ENCODE measurements around the gene RPS6KC1.

RPS6KC1 gene

DNA sequence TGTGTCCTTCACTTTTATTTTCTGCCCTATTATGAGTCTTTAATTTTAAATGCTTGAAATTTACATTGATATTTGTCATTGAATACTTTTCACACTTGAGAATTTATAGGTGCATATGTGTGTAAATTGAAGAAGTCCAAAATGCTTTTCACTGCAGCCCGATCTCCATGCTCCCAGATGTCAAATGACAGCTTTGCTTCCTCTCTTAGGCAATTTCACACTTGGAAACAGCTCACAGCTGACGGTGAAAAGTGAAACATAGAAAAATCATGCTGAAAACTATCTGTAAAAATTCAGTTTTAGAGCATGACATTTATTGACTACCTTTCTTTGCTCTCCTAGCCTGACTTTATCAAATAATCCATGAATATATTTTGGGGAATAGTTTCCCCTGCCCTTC is 196.0 kb downstream of the RPS6KC1 start:
- DNase-seq: no peak

DNA sequence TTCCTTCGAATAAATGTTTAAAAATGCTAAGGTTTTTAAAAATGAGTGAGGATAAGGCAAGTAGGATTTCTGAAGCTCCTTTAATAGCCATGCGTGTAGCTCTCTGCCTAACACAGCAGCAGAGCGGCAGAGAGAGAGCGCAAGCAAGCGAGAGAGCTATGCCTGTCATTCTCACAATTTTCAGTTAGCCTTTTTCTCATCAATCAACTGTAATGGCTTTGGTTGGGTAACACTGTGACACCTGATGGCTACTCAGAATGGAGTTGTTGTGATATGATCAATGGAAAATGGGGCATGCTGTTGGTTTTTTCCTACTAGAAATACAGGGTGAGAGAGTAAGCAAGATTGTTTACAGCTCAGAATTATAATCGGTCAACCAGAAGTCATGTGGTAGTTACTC is 198.4 kb downstream of the RPS6KC1 start:
- DNase-seq: no peak

DNA sequence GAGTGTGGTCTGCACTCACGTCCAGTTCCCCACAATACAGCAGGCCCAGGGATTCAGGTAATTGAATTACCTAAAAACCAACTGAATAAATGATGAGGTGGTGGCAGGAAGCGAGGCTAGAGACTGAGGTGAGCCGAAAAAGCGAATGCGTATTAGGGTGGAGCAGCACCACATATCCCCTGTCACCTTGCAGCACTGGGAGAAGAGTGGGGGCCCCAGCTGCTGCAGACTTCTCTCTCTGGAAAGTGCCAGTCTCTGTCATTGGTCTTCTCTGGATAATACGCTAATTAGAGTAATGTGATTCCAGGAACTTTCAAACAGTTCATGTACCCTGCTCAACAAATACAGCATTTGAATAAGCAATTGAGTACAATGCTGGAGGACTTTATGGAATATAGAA is 199.0 kb downstream of the RPS6KC1 start:
- no peak for DNase-seq

DNA sequence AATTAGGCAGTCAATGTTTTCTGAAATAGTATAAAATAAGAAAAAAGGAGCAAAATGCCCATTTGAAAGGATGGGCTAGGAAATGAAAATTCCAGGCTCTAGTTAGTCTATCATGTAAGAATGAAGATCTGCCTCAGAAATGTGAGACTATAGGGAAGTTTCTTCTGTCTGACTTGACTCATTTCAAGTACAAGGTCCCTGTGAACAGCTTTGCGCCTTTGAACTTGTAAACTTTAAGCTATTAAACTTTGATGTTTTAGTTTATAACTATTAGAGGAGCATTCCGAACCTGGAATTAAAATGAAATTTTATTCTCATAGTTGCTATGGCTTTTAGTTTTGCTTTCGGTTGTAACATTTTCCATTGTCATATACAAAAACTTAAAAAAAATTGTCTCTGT is 199.4 kb downstream of the RPS6KC1 start:
- DNase-seq: no peak

DNA sequence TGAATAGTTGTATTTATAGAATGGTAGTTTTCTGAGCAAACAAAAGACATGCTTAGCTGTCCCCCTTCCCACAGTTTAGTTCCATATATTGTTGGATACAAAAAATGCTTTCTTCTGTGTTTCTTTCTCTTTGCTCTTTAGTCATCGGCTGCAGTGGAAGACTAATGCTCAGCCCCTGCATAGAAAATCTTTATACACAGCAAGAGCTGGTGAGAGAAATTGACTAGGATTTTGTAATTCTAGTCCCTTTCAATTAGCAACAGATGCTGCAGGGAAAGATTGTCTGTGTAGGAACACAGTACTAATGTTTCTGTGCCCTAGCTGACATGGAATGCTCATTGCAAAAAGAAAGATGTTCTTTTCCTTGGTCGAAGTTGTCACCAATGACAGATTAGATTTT is 200.9 kb downstream of the RPS6KC1 start:
- DNase-seq: peak in 1 of 2 experiments; percentile 4

DNA sequence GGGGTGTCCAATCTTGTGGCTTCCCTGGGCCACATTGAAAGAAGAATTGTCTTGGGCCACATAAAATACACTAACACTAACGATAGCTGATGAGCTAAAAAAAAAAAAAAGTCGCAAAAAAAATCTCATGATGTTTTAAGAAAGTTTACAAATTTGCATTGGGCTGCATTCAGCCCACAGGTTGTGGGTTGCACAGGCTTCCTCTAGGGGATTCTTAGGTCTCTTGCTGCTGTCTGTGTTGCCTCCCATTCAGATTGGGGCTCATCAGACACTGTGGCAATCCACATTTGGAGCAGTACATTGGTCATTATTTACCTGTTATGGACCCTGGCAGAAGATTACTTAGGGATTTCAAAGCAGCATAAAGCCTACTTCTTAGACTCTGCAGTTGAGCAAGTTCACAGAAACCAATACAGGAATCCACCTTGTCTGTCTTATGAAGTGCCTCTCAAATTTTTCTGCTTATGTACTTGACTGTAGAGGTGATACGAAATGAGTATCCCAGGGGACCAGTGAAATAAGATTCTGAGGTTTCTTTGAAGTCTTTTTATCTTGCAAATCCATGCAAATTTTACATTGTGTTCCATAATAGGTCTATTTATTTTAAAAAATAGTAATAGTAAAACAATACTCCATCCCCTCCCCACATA is 205.5 kb downstream of the RPS6KC1 start:
- DNase-seq: peak in 1 of 2 experiments; percentile 19

DNA sequence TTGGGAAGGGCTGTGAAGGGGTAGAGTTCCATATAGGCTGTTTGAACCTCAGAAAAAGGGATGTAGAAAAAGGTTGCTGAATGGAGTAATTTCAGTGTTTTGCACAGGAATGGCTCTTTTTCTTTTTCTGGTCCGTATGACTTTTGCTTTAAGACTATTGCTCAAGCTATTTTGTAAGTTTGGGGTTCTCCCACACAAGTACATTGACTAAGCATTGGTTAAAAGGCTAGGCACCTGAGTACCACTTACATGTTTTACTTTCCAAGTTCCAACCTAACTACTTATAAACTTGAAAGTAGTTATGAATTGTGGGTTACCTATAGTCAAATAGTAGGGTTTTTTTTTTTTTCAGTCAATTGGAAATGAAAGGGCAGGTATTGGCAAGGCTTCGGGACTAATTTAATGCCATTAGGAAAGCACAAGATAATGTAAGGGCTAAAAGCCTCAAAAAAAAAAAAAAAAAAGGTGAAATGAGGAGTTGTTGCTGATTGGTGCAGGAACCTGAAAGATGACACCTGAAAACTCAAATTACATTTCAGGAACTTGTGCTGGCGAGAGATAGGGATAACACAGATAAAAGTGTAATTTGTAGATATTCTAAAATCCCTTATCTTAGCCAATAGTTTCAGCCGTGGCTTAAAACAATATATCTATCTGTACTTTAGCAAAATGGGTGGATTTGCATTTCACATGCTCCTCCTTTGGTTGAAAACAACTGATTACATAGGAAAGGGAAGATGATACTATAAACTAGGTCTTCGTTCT is 209.5 kb downstream of the RPS6KC1 start:
- DNase-seq: no peak

DNA sequence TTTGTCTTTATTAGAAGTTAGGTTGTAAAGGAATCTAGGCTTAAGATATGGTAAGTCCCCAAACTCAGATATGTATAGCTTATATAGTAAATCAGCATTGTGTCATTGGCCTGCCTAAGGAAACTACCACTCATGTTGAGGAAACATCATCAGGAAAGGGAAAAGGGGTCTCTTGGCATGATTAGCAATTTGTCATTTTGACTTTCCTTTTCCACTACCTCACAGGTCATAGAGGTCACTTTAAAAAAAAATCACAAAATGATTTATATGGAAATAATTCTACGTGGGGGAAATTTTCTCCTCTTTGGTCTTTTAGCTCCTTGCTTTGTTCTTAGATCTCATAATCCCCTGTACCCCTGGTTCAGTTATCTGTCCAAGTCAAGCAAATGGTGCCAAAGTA is 213.5 kb downstream of the RPS6KC1 start:
- no peak for DNase-seq

DNA sequence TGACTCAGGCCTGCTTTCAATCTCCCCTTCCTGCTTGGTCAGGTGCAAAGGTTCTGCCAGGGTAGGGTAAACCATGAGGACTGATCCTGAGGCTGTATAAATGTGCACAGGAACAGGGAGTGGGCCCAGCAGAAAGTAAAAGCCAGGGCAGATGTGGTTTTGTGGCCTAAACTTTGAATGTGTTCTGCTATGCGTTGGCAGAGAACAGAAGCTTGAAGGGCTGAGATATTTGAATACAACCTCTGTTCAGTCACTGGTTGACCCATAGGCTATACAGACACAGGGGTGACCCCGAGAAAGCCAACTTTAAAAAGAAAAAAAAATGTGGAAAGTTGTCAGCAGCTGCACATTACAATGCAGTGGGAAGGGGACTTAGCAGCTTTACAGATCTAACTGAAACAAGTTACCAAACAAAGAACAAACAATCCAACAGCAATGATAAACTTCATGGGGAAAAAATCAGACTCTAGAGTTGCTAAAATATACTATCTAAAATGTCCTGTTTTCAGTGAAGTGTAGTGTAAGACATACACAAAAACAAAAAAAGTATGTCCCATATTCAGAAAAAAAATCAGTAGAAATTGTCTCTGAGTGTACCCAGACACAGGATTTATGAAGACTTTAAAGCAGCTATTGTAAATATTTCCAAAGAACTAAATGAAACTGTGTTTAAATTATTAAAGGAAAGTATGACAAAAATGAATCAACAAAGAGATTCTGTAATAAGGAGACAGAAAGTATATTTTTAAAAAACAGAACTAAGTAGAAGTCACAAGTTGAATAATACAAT is 216.1 kb downstream of the RPS6KC1 start:
- DNase-seq: no peak

DNA sequence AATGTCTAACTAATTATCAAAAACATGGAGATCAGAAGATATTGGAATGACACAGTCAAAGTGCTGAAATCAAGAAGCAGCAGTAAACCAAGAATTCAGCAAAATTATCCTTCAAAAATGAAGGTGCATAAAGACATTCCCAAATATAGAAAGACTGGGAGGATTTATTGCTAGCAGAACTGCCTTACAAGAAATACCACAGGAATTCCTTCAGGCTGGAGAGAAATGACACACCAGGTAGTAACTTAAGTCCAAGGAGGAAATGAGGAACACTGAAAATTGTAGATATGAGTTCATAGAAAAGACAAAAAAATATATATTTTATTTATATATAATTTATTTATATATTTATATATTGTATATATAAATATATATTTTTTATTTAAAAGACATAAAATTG is 217.2 kb downstream of the RPS6KC1 start:
- DNase-seq: no peak

DNA sequence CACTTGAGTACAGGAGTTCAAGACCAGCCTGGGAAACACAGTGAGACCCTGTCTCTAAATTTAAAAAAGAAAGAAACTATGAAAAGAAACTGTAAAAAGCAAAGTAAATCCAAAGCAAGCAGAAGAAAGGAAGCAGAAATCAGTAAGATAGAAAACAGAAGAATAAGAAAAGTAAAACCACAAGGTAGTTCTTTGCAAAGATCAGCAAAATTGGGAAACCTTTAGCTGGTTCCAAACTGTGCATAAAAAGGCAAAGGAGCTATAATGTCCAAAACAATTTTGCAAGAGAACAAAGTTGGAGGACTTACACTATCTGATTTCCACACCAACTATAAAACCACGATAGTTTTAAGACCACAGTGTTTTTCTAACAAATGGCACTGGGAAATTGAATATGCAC is 218.8 kb downstream of the RPS6KC1 start:
- no peak for DNase-seq

DNA sequence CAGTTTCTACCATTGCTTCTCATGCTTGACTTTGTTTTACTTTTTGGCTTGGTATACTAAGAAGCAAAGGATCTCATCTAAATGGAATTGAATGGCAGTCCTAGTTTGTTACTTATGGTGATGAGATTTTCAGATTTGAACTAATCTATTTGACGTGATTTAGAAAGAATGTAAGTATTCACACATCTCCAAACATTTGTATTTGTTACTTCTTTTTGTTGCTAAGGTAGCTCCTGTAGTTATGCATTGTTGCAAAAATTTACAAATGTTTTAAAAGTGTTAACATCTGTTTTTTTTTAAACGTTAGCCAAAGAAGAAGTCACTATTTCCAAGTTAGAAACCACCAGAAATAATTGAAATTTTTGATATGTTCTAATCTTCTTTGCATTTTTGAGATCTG is 222.5 kb downstream of the RPS6KC1 start:
- DNase-seq: no peak

DNA sequence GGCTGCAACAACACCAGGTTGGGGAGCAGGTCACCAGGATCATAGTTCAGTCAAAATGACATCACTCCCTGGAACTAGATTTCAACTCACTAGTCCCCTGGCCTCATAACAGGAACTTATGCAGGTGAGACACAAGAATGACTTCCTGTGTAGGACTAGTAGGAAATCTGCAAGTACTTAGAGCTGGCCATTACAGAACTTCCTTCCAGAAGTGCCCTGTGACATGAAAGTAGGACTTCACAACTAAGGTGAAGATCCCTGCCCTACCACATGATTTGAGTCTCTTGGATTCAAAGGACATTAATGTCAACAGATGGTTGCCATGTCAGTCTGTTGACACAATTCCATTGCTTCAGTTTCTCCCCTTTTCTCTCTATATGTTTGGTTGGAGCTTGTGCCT is 223.1 kb downstream of the RPS6KC1 start:
- DNase-seq: no peak

DNA sequence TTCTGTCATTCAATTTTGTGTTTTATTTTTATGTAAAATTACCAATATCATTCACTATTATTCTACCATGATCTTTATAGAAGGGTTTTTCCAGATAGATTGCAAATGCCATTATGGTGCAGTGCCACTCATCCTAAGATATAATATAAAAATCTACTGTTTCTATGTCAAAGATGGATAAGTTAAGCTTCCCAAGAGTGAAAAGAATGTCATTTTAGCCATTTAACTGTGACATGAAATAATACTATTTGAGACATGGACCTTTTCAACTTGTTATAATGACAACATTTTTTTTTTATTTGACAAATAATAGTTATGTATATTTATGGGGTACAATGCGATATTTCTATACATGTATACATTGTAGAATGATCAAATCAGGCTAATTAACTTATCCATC is 224.3 kb downstream of the RPS6KC1 start:
- DNase-seq: no peak

DNA sequence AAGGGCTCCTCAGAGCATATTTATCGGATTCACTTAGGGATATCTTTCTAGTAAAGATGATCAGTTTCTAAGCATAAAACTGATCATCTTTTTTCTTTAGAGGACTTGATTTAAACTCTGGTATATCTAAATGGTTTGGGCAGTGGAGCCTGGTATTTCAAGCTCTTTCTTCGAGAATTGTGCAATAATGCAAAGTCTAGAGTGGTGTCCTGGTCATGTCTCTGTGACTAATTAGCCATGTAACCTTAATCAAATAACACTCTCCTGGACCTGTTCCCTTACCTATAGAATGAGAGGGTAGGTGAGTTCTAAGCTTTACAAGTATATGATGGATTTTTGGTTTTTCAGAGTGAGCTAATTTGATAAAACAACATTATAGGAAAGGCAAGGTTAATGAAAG is 225.2 kb downstream of the RPS6KC1 start:
- no peak for DNase-seq

DNA sequence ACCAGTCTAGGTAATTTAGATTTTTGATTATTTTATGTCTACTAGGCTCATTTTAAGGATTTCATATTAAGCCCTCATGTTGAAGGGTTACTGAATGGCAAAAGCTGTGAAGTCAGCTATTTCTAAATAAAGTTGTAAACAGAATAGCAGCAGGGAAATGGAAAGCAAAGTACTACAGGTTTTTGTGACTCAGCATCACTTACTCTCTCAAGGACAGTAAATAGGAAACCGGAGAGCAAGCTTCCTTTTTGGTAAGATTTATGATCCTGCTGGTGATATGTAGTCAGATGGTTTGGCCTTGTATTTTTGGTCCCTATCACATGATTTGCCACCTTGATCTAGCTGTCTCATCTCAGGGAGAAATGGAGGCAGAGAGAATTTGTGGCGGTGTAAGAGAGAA is 226.0 kb downstream of the RPS6KC1 start:
- DNase-seq: no peak

DNA sequence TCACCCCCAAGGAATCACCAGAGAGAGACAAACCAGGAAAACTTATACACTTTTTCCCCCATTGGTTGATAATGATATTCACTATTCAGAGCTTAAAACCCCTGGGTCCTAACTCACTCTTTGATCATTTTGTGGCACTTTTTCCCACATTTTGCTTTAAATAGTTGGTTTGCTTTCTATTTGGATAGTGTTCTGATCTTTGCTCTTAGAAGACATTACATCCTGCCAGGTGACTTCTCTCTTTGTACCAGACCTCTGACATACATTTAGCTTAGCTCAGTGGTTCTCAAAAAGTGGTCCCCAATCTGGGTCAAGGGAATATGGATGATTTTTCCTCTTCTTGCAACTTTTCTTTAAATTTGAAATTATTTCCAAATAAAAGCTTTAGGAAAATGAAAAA is 228.4 kb downstream of the RPS6KC1 start:
- no peak for DNase-seq

DNA sequence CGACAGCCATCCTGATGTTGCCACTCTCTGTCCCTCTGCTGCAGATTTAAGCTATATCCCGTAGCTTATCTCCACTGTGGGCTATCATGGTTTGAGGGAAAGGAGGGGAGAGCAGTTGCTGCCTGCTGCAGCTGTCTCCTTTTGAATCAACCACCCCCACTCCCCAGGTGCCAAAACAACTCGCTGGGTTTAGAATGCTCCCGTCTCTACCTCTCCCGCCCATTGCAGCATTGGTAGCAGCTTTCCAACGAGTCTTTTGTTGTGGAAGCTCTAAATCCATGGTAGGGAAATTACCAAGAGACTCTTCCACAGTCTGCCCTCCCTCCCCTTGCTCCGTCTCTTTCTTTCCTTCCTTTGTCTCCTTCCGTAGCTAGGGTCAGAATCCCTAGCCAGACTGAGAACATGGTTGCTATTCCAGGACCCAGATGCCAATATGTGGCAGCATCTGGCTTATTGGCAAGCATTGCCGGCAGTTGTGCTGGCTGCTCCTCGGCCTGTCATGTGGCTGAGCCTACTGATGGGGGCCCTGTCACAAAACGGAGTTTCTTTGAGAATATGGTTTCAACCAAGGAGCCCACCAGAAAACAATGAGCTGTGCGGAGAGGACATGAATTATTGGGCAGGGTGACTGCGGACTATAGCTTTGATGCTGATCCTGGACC is 230.7 kb downstream of the RPS6KC1 start:
- DNase-seq: no peak

DNA sequence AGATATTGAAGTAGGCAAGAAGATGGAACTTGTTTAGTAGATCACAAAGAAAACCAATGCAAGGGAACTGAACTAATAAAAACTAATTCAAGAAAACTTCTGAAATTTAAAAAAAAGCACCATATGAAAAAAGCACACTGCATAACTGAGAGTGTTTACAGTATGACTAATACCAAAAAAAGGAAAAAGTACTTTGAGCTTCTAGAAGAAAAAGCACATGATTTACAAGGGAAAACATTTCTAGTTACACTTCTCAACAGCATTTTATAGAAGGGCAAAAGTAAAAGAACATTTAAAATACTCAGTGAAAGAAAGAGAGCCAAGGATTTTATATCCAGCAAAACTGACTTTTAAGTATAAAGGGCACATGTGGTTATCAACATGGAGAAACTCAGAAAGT is 233.6 kb downstream of the RPS6KC1 start:
- DNase-seq: no peak

DNA sequence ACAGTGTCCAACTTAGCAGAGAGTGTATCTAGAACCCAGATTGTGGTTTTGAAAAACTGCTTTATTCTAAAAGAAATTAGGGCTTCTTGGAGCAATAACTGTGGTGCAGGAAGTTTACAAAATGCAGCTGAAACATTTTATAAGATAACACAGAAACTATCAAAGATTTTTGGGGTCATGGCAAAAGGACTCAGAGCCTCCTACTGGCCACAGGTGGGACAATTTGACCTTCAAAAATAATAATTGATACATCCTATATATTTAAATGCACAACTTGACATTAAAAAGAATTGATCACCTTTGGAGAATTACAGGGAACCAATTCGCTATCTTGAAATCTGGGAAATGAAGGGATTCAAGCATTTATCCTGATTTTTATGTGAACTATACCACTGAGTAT is 235.2 kb downstream of the RPS6KC1 start:
- no peak for DNase-seq

DNA sequence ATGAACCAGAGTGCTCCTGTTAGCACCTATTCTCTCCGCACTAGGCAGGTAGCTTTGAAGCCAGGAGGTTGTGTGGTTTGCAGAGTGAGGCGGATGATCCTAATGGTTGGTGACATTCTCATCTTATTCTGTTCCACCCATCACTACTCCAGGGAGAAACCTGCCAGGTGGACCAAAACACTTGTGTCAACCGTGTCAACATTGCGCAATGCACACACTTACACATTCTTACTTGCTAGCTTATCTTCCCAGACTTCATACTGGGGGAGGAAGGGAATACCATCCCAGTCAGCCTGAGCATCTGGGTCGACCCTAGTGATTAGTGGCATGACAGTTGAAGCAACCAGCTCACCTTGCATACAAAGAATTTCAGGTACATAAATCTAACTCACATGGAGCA is 236.9 kb downstream of the RPS6KC1 start:
- no peak for DNase-seq

DNA sequence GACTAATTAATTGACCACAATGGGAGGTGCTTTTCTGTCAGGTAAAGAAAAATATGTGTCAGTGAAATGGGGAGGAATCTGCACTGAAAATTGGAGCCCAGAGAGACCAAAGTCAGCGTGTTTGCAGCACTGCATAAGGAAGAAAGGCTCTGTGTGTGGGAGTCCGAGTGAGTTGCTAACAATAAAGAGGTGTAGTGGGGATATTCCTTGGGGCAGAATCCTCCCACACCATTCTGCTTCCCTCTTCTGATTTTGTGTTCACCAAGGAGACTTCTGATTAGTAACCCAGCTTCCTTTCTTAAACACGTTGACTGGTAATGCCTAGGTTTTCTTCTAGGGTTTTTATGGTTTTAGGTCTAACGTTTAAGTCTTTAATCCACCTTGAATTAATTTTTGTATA is 240.5 kb downstream of the RPS6KC1 start:
- no peak for DNase-seq

DNA sequence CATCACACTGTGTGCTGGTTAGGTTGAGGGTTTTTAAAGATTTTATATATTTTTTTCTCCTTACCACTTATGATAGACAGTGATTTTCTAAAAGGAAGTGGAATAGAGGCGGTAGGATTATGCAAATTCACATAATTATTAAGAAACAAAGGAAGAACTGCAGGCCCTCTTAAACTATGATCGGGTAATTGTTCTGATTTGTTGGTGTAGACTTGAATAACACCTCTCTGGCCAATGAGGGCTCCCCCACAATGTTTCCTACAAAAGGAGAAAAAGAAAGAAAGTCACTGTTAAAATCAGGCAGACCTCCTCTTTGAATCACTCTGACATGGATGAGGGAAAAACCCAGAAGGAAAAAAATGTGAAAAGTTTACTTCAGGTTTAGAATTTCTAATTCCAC is 241.6 kb downstream of the RPS6KC1 start:
- DNase-seq: no peak

DNA sequence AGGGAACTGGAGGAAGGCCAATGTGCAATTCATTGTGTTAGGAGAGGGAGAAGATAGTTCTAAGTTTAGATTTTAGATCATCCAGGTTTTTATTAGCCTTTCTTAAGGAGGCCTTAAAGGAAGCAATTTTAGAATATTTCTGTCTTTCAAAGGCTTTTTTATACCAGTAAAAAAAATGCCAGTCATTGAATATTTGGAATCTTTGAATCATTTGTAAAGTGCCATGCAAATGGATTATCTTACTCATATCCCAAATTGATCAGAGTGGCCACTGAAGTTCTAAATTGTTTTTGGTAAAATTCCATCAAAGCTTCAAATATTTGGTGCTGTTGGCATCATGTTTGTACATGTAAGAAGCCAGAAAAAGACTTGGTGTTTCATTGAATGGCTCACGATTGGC is 244.8 kb downstream of the RPS6KC1 start:
- DNase-seq: no peak

Measured in NCI-H524 (cell line).